ENCODE data around the gene ARMC7. TPM values are rescaled to one million over a fixed set of nuclear protein-coding genes. Genes with fewer than 3 reads are reported as not detected.
"Not testable (repeated sequence)": the region's sequence is repeated elsewhere in the genome, so short reads cannot be mapped to it uniquely, and the experiment has no call there.

ARMC7 gene
- total RNA-seq, 1 donor from 2014 or later: 1.9 TPM

- peaks cover 7% of the 10 kb centered on the region for H3K79me2 ChIP-seq (ENCODE audit: low read depth)
- Mint-ChIP-seq H3K9me3 (no peaks in the 10 kb centered on the region), H3K4me1 (no peaks in the 10 kb centered on the region), H3K27ac (no peak overlapping the region), H3K36me3 (peaks cover 22% of the 10 kb centered on the region), H3K27me3 (ENCODE audit: insufficient read depth, low read depth) (no peaks in the 10 kb centered on the region), H3K4me3 (no peak overlapping the region)
- H3K27ac ChIP-seq: peak overlapping the region; percentile 37
- H3K36me3 ChIP-seq: peaks cover 9% of the 10 kb centered on the region
- TF ChIP-seq CTCF (IDR thresholded peaks at IDR 0.05): no peak
- no peak for TF ChIP-seq EZH2phosphoT487 (IDR thresholded peaks at IDR 0.05)
- TF ChIP-seq EZH2 (IDR thresholded peaks at IDR 0.05): no peak
- no peaks in the 10 kb centered on the region for H3K4me1 ChIP-seq
- peaks cover 41% of the 10 kb centered on the region for H3F3A ChIP-seq (ENCODE audit: low read depth)
- H4K20me1 ChIP-seq (ENCODE audit: low read depth): peaks cover 15% of the 10 kb centered on the region
- H3K4me2 ChIP-seq: no peak overlapping the region
- no peaks in the 10 kb centered on the region for H3K9me3 ChIP-seq (ENCODE audit: low read depth)
- H3K9ac ChIP-seq: no peak overlapping the region
- H2AFZ ChIP-seq (replicated peaks): no peak overlapping the region
- no peak overlapping the region for H3K4me3 ChIP-seq
- DNase-seq (ENCODE audit: low spot score): no peak
- H3K27me3 ChIP-seq: no peaks in the 10 kb centered on the region
Measured at GRCh38 chr17:75163074-75163473, 53.3 kb downstream of the ARMC7 start.

GRCh38 chr17:75164606-75165005, 54.8 kb downstream of the ARMC7 start:
- H3K36me3 Mint-ChIP-seq: peaks cover 20% of the 10 kb centered on the region
- H3K27me3 ChIP-seq: not testable (repeated sequence)
- peaks cover 21% of the 10 kb centered on the region for H3K79me2 ChIP-seq (ENCODE audit: low read depth)

GRCh38 chr17:75168998-75169397, 59.2 kb downstream of the ARMC7 start:
- Histone ChIP-seq H3K9me3 (ENCODE audit: low read depth) (no peaks in the 10 kb centered on the region), H3F3A (ENCODE audit: low read depth) (peaks cover 70% of the 10 kb centered on the region), H3K4me1 (no peaks in the 10 kb centered on the region), H3K79me2 (ENCODE audit: low read depth) (peaks cover 65% of the 10 kb centered on the region), H3K4me2 (no peak overlapping the region), H2AFZ (replicated peaks) (no peak overlapping the region), H3K36me3 (peaks cover 9% of the 10 kb centered on the region), H3K9ac (no peak overlapping the region), H4K20me1 (ENCODE audit: low read depth) (peaks cover 68% of the 10 kb centered on the region), H3K4me3 (no peak overlapping the region), H3K27me3 (no peaks in the 10 kb centered on the region), H3K27ac (no peak overlapping the region)
- no peak for DNase-seq (ENCODE audit: low spot score)
- no peak overlapping the region for H3K4me3 Mint-ChIP-seq
- H3K27me3 Mint-ChIP-seq (ENCODE audit: insufficient read depth, low read depth): no peaks in the 10 kb centered on the region
- TF ChIP-seq EZH2 (IDR thresholded peaks at IDR 0.05): no peak
- no peak for TF ChIP-seq EZH2phosphoT487 (IDR thresholded peaks at IDR 0.05)
- no peak for TF ChIP-seq CTCF (IDR thresholded peaks at IDR 0.05)
- no peak overlapping the region for H3K27ac Mint-ChIP-seq
- H3K4me1 Mint-ChIP-seq: no peaks in the 10 kb centered on the region
- peaks cover 30% of the 10 kb centered on the region for H3K36me3 Mint-ChIP-seq
- no peaks in the 10 kb centered on the region for H3K9me3 Mint-ChIP-seq

More at GRCh38 chr17:75164606-75165005, 54.8 kb downstream of the ARMC7 start:
- Histone ChIP-seq H4K20me1 (ENCODE audit: low read depth) (peaks cover 28% of the 10 kb centered on the region), H3F3A (ENCODE audit: low read depth) (peaks cover 56% of the 10 kb centered on the region)
- H3K4me3 Mint-ChIP-seq; H2AFZ ChIP-seq (replicated peaks); H3K9me3 Mint-ChIP-seq; H3K4me2 ChIP-seq; DNase-seq (ENCODE audit: low spot score); H3K4me1 ChIP-seq; H3K27ac ChIP-seq; H3K36me3 ChIP-seq; H3K9ac ChIP-seq; H3K4me3 ChIP-seq; H3K27ac Mint-ChIP-seq; H3K4me1 Mint-ChIP-seq; H3K9me3 ChIP-seq (ENCODE audit: low read depth); H3K27me3 Mint-ChIP-seq (ENCODE audit: insufficient read depth, low read depth): not testable (repeated sequence)

GRCh38 chr17:75173526-75173925, 63.8 kb downstream of the ARMC7 start:
- Histone ChIP-seq H3K9me3 (ENCODE audit: low read depth) (no peaks in the 10 kb centered on the region), H4K20me1 (ENCODE audit: low read depth) (peaks cover 99% of the 10 kb centered on the region), H3F3A (ENCODE audit: low read depth) (peaks cover 74% of the 10 kb centered on the region), H3K4me2 (no peak overlapping the region), H3K9ac (no peak overlapping the region), H3K27ac (no peak overlapping the region), H3K4me1 (no peaks in the 10 kb centered on the region), H2AFZ (replicated peaks) (no peak overlapping the region), H3K79me2 (ENCODE audit: low read depth) (peaks cover 99% of the 10 kb centered on the region), H3K36me3 (peaks cover 15% of the 10 kb centered on the region), H3K27me3 (no peaks in the 10 kb centered on the region), H3K4me3 (no peak overlapping the region)
- H3K27ac Mint-ChIP-seq: no peak overlapping the region
- H3K4me3 Mint-ChIP-seq: no peak overlapping the region
- peaks cover 21% of the 10 kb centered on the region for H3K36me3 Mint-ChIP-seq
- no peak for DNase-seq (ENCODE audit: low spot score)
- H3K27me3 Mint-ChIP-seq (ENCODE audit: insufficient read depth, low read depth): no peaks in the 10 kb centered on the region
- no peak for TF ChIP-seq EZH2 (IDR thresholded peaks at IDR 0.05)
- no peak for TF ChIP-seq CTCF (IDR thresholded peaks at IDR 0.05)
- no peak for TF ChIP-seq EZH2phosphoT487 (IDR thresholded peaks at IDR 0.05)
- H3K9me3 Mint-ChIP-seq: no peaks in the 10 kb centered on the region
- H3K4me1 Mint-ChIP-seq: no peaks in the 10 kb centered on the region

Data from neural progenitor cell (in vitro differentiated cells).